ENCODE data around the gene GMDS. TPM values are rescaled to one million over a fixed set of nuclear protein-coding genes. Genes with fewer than 3 reads are reported as not detected.

The GMDS gene
- total and polyA plus RNA-seq, 2 of the 4 experiments (the other 2 are of a cell fraction): 7.3 to 21.9 TPM

- no peaks in the 10 kb centered on the region for H3K4me1 ChIP-seq (ENCODE audit: control insufficient read depth, insufficient read depth, low read length)
Measured at GRCh38 chr6:1941534-1941933, 303.9 kb downstream of the GMDS start.

More at GRCh38 chr6:1941534-1941933, 303.9 kb downstream of the GMDS start:
- Histone ChIP-seq H2BK15ac (ENCODE audit: low read depth, low read length) (no peak overlapping the region), H3K9ac (ENCODE audit: low read depth, low read length) (no peak overlapping the region), H4K91ac (ENCODE audit: insufficient read depth, low read depth, low read length) (no peak overlapping the region), H4K20me1 (ENCODE audit: insufficient read depth, low read length) (no peaks in the 10 kb centered on the region), H3K9me3 (ENCODE audit: control insufficient read depth, insufficient read depth, low read length) (no peaks in the 10 kb centered on the region), H3K4me3 (ENCODE audit: insufficient read depth, low read depth, low read length) (no peak overlapping the region), H3K23ac (ENCODE audit: low read depth, low read length) (no peak overlapping the region), H2AK9ac (replicated peaks; ENCODE audit: low read depth, low read length, poor library complexity) (no peak overlapping the region), H3K27ac (ENCODE audit: insufficient read depth, low read length) (no peak overlapping the region), H3K9me1 (ENCODE audit: insufficient read depth, low read length) (no peaks in the 10 kb centered on the region; the same call in 1 of the 2 replicates), H3K79me1 (ENCODE audit: low read depth in 1 of 2, low read length in 2 of 2) (no peaks in the 10 kb centered on the region), H3K18ac (ENCODE audit: low read depth, low read length) (no peak overlapping the region), H3K4ac (ENCODE audit: low read depth, low read length) (no peak overlapping the region), H3K36me3 (ENCODE audit: control insufficient read depth, insufficient read depth, low read length) (no peaks in the 10 kb centered on the region), H3K27me3 (ENCODE audit: control insufficient read depth, insufficient read depth, low read length) (no peaks in the 10 kb centered on the region), H3K56ac (ENCODE audit: extremely low read depth, insufficient read depth, low read length) (no peak overlapping the region), H2AFZ (replicated peaks; ENCODE audit: low read length, poor library complexity) (no peak overlapping the region), H2AK5ac (ENCODE audit: low read depth, low read length) (no peak overlapping the region), H3K4me2 (ENCODE audit: low read depth, low read length) (no peak overlapping the region), H4K8ac (ENCODE audit: low read depth in 2 of 2, low read length in 2 of 2) (no peak overlapping the region), H4K5ac (ENCODE audit: low read depth, low read length) (no peak overlapping the region), H2BK120ac (ENCODE audit: low read depth, low read length) (no peak overlapping the region), H3K14ac (replicated peaks; ENCODE audit: low read depth, low read length) (no peak overlapping the region), H2BK20ac (ENCODE audit: low read depth, low read length) (no peak overlapping the region), H2BK5ac (ENCODE audit: low read depth, low read length, poor library complexity, severe bottlenecking) (no peak overlapping the region)
- in situ Hi-C loops (cut with MboI; ENCODE audit: low sequenced_read_pairs) (no loop called here), dilution Hi-C loops (cut with HindIII; ENCODE audit: low sequenced_read_pairs, unreplicated experiment) (no loop called here), intact Hi-C loops (cut with micrococcal nuclease) (no loop called here)
- no peak for ATAC-seq (ENCODE audit: low read depth)
- TF ChIP-seq CTCF (conservative IDR thresholded peaks at IDR 0.05; ENCODE audit: low read depth, low read length): no peak
- TF ChIP-seq NFE2L2 (IDR thresholded peaks at IDR 0.05; ENCODE audit: low read depth, low read length): no peak
- no peak for TF ChIP-seq MAFK (IDR thresholded peaks at IDR 0.05; ENCODE audit: low read depth, low read length)
- TF ChIP-seq CEBPB (IDR thresholded peaks at IDR 0.05; ENCODE audit: low read depth, low read length): no peak
- TF ChIP-seq CHD1 (IDR thresholded peaks at IDR 0.05; ENCODE audit: low read depth, low read length): no peak
- no peak for TF ChIP-seq RFX5 (IDR thresholded peaks at IDR 0.05; ENCODE audit: low read depth, low read length)
- no peak for TF ChIP-seq BHLHE40 (IDR thresholded peaks at IDR 0.05; ENCODE audit: low read depth, low read length)
- no peak for TF ChIP-seq RCOR1 (IDR thresholded peaks at IDR 0.05; ENCODE audit: insufficient replicate concordance, low read length)
- TF ChIP-seq RAD21 (IDR thresholded peaks at IDR 0.05; ENCODE audit: low read length): no peak
- TF ChIP-seq MXI1 (IDR thresholded peaks at IDR 0.05; ENCODE audit: borderline replicate concordance, low read depth, low read length): no peak
- TF ChIP-seq SMC3 (IDR thresholded peaks at IDR 0.05; ENCODE audit: low read depth, low read length): no peak
- no peak for TF ChIP-seq ELK1 (IDR thresholded peaks at IDR 0.05; ENCODE audit: borderline replicate concordance, low read depth, low read length)
- no peak for TF ChIP-seq FOS (IDR thresholded peaks at IDR 0.05; ENCODE audit: low read depth, low read length)
- TF ChIP-seq MAZ (IDR thresholded peaks at IDR 0.05; ENCODE audit: borderline replicate concordance, low read depth, low read length): no peak
- no peak for DNase-seq
- BruUV-seq (replicated peaks): no TSS peak
- 93% methylated on average over 2 of the region's 4 CpGs; no CpG with 5 or more reads in 1 of the 2 experiments for WGBS, 2 experiments (ENCODE audit: extremely low coverage in 2 of 2, insufficient read length in 1 of 2)
- ChIA-PET CTCF (interaction anchor here (1.2 kb wide), 1 partner anchor 9 kb away, joined by 3 read pairs; no protein-coding TSS in a partner anchor), POLR2A (ENCODE audit: unreplicated experiment) (no interaction called here)
